ENCODE results near the gene TANGO6.
A peak's percentile ranks its signal among the peaks of the same experiment; 100 is the strongest.
"Not testable (repeated sequence)": the region's sequence is repeated elsewhere in the genome, so short reads cannot be mapped to it uniquely, and the experiment has no call there.

Gene TANGO6

GRCh38 chr16:68826652-68827051 is 16.7 kb upstream of the TANGO6 start:
- H3K4me3 ChIP-seq (ENCODE audit: severe bottlenecking) = no peak overlapping the region
- no peaks in the 10 kb centered on the region for H3K4me1 ChIP-seq (ENCODE audit: insufficient read depth, poor library complexity, severe bottlenecking)
- H3K9me3 ChIP-seq (ENCODE audit: severe bottlenecking) = no peaks in the 10 kb centered on the region
- no peak overlapping the region for H3K27ac ChIP-seq (ENCODE audit: poor library complexity, severe bottlenecking)
- DNase-seq (ENCODE audit: low spot score) (no peak), ATAC-seq (ENCODE audit: low read depth) (no peak)
- TF ChIP-seq CTCF (IDR thresholded peaks at IDR 0.05; ENCODE audit: poor library complexity, severe bottlenecking) = no peak
- H3K36me3 ChIP-seq (ENCODE audit: low read depth) = peaks cover 94% of the 10 kb centered on the region
- no peaks in the 10 kb centered on the region for H3K27me3 ChIP-seq (ENCODE audit: insufficient read depth, poor library complexity, severe bottlenecking)

DNA sequence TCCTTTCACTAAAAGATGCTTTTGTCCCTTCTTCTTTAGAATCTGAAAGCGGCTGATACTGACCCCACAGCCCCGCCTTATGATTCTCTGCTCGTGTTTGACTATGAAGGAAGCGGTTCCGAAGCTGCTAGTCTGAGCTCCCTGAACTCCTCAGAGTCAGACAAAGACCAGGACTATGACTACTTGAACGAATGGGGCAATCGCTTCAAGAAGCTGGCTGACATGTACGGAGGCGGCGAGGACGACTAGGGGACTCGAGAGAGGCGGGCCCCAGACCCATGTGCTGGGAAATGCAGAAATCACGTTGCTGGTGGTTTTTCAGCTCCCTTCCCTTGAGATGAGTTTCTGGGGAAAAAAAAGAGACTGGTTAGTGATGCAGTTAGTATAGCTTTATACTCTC is 10.1 kb upstream of the TANGO6 start:
- H3K4me3 ChIP-seq (ENCODE audit: severe bottlenecking) = no peak overlapping the region
- H3K27me3 ChIP-seq (ENCODE audit: insufficient read depth, poor library complexity, severe bottlenecking) = no peaks in the 10 kb centered on the region
- H3K36me3 ChIP-seq (ENCODE audit: low read depth) = peaks cover 73% of the 10 kb centered on the region
- no peaks in the 10 kb centered on the region for H3K9me3 ChIP-seq (ENCODE audit: severe bottlenecking)
- ATAC-seq (ENCODE audit: low read depth) (no peak), DNase-seq (ENCODE audit: low spot score) (no peak)
- no peaks in the 10 kb centered on the region for H3K4me1 ChIP-seq (ENCODE audit: insufficient read depth, poor library complexity, severe bottlenecking)
- TF ChIP-seq CTCF (IDR thresholded peaks at IDR 0.05; ENCODE audit: poor library complexity, severe bottlenecking) = no peak
- H3K27ac ChIP-seq (ENCODE audit: poor library complexity, severe bottlenecking) = no peak overlapping the region

- no peak for TF ChIP-seq CTCF (IDR thresholded peaks at IDR 0.05; ENCODE audit: poor library complexity, severe bottlenecking)
- DNase-seq (ENCODE audit: low spot score) (no peak), ATAC-seq (ENCODE audit: low read depth) (no peak)
- Histone ChIP-seq H3K9me3 (ENCODE audit: severe bottlenecking) (no peaks in the 10 kb centered on the region), H3K27ac (ENCODE audit: poor library complexity, severe bottlenecking) (no peak overlapping the region), H3K4me3 (ENCODE audit: severe bottlenecking) (no peak overlapping the region), H3K27me3 (ENCODE audit: insufficient read depth, poor library complexity, severe bottlenecking) (no peaks in the 10 kb centered on the region), H3K4me1 (ENCODE audit: insufficient read depth, poor library complexity, severe bottlenecking) (no peaks in the 10 kb centered on the region), H3K36me3 (ENCODE audit: low read depth) (peaks cover 60% of the 10 kb centered on the region)
Measured at GRCh38 chr16:68834550-68834949, 8.8 kb upstream of the TANGO6 start.

GRCh38 chr16:68835970-68836369 is 7.4 kb upstream of the TANGO6 start:
- no peak for TF ChIP-seq CTCF (IDR thresholded peaks at IDR 0.05; ENCODE audit: poor library complexity, severe bottlenecking)
- no peak for DNase-seq (ENCODE audit: low spot score)
- H3K9me3 ChIP-seq (ENCODE audit: severe bottlenecking) = no peaks in the 10 kb centered on the region
- H3K27me3 ChIP-seq (ENCODE audit: insufficient read depth, poor library complexity, severe bottlenecking) = no peaks in the 10 kb centered on the region
- no peak for ATAC-seq (ENCODE audit: low read depth)
- H3K36me3 ChIP-seq (ENCODE audit: low read depth) = peaks cover 49% of the 10 kb centered on the region
- no peak overlapping the region for H3K27ac ChIP-seq (ENCODE audit: poor library complexity, severe bottlenecking)
- no peak overlapping the region for H3K4me3 ChIP-seq (ENCODE audit: severe bottlenecking)
- H3K4me1 ChIP-seq (ENCODE audit: insufficient read depth, poor library complexity, severe bottlenecking) = no peaks in the 10 kb centered on the region

DNA sequence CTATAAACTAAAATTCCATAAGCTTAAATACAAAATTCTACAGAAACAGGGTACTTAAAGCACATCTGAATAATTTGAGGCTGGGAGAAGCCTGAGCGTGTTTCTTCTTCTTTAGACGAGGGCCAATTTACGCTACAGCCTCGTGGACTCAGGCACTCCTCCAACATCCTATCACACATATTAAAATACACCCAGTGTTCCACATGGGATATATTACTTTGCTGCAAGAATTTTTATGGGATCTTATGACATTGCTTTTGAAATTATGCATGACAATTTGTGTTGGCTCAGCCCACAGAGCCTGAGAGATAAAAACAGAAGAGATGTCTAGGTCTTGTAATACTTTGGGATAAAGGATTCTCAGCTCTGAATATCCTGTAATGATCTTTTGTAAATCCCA is 3.5 kb upstream of the TANGO6 start:
- TF ChIP-seq CTCF (IDR thresholded peaks at IDR 0.05; ENCODE audit: poor library complexity, severe bottlenecking) = no peak
- no peak for ATAC-seq (ENCODE audit: low read depth)

DNA sequence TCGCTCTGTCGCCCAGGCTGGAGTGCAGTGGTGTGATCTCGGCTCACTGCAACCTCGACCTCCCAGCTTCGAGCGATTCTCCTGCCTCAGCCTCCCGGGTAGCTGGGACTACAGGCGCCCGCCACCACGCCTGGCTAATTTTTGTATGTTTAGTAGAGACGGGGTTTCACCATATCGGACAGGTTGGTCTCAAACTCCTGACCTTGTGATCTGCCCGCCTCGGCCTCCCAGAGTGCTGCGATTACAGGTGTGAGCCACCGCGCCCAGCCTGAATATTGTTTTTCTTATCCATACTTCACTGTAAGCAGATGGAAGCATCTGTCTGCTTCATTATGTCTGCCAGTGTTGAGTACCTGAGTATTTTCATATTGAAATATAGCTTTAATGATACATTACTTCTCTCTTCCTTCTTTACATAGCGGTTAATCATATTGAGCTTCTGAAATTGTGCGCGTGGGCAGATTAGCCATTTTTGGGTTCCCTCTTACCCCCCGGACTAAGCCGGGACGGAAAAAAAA is 308 bp upstream of the TANGO6 start:
- ATAC-seq (ENCODE audit: low read depth); DNase-seq (ENCODE audit: low spot score): not testable (repeated sequence)

More for the DNA sequence above, 3.5 kb upstream of the TANGO6 start:
- Histone ChIP-seq H3K4me1 (ENCODE audit: insufficient read depth, poor library complexity, severe bottlenecking) (no peaks in the 10 kb centered on the region), H3K36me3 (ENCODE audit: low read depth) (peaks cover 11% of the 10 kb centered on the region), H3K4me3 (ENCODE audit: severe bottlenecking) (no peak overlapping the region), H3K27ac (ENCODE audit: poor library complexity, severe bottlenecking) (no peak overlapping the region), H3K27me3 (ENCODE audit: insufficient read depth, poor library complexity, severe bottlenecking) (no peaks in the 10 kb centered on the region), H3K9me3 (ENCODE audit: severe bottlenecking) (no peaks in the 10 kb centered on the region)
- no peak for DNase-seq (ENCODE audit: low spot score)

More for the DNA sequence above, 308 bp upstream of the TANGO6 start:
- not testable (repeated sequence) for H3K27me3 ChIP-seq (ENCODE audit: insufficient read depth, poor library complexity, severe bottlenecking); H3K4me1 ChIP-seq (ENCODE audit: insufficient read depth, poor library complexity, severe bottlenecking); H3K36me3 ChIP-seq (ENCODE audit: low read depth); H3K9me3 ChIP-seq (ENCODE audit: severe bottlenecking)
- H3K27ac ChIP-seq (ENCODE audit: poor library complexity, severe bottlenecking) = peak overlapping the region; percentile 61
- H3K4me3 ChIP-seq (ENCODE audit: severe bottlenecking) = peak overlapping the region; percentile 81
